VCaP (cell line): ENCODE measurements around the gene TMC6.

ENCODE experiments used
- H3K27ac ChIP-seq: fragments of 450-650 bp; 2 replicates; pipeline ENCODE4 v1.5.1; 2017
- CTCF ChIP-seq: fragments of 450-650 bp; conservative IDR thresholded peaks from 2 replicates; pipeline ENCODE4 v1.5.1; 2017; ENCODE audit warnings: mild to moderate bottlenecking, moderate library complexity

Gene TMC6

DNA sequence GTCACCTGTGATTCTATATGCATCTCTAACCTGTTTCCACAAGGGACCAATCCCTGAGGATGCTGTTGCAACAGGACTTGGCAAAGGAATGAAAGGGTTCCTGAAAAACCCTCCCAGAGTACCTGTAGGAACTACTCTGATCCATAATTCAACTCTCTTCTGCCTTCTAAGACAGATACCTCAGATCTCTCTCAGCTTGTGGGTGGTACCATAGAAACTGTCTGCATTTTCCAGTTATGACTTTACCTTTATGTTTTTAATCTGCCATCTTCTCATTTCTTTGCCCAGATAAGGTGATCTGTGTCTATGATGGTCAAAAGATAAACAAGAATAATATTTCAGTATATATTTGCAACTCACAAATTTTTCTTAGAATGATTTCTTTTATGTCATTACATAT lies 65.1 kb downstream of the TMC6 start:
- no peak overlapping the region for H3K27ac ChIP-seq
- no peak for TF ChIP-seq CTCF

DNA sequence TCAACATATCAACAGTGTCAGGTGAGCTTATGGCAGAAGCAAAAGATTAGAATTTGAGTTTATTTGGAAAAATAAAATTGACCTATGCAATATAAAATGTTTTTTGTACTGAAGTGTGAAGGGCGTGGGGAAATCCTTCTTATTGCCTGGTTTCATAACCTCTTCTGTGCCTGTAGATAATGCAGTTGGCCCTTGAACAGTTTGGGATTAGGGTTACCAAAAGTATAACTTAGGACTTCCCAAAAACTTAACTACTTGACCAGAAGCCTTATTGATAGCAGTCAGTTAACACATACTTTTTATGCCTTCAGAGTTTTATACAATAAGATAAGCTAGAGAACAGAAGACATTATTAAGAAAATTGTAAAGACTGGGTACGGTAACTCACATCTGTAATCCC lies 66.0 kb downstream of the TMC6 start:
- no peak for TF ChIP-seq CTCF

More for the DNA sequence above, 66.0 kb downstream of the TMC6 start:
- no peak overlapping the region for H3K27ac ChIP-seq
